Memory B cell (primary cell): ENCODE data around the gene POPDC3.

ENCODE experiments used
- ATAC-seq: fragments of 150-1000 bp; cut with Tn5 transposase; 2 replicates; pipeline ENCODE4 v1.10.0; 2021; ENCODE audit warnings: low read depth, mild to moderate bottlenecking, moderate library complexity
- DNase-seq, 2 donors: peaks; one replicate each; pipeline ENCODE4 v3.0.0; 2022; ENCODE audit warnings: low spot score in 2 of 2
- H3K27ac Mint-ChIP-seq: one replicate; pipeline ENCODE4 v1.8.0; 2022; ENCODE audit warnings: mild to moderate bottlenecking, moderate library complexity, mixed read lengths
- H3K27me3 Mint-ChIP-seq: one replicate; pipeline ENCODE4 v1.8.0; 2022; ENCODE audit warnings: mixed read lengths
- H3K36me3 Mint-ChIP-seq: one replicate; pipeline ENCODE4 v1.8.0; 2022; ENCODE audit warnings: mild to moderate bottlenecking, mixed read lengths
- H3K4me1 Mint-ChIP-seq: one replicate; pipeline ENCODE4 v1.8.0; 2022; ENCODE audit warnings: mixed read lengths
- H3K4me3 Mint-ChIP-seq: one replicate; pipeline ENCODE4 v1.8.0; 2022; ENCODE audit warnings: mild to moderate bottlenecking, moderate library complexity, mixed read lengths
- H3K9me3 Mint-ChIP-seq: one replicate; pipeline ENCODE4 v1.8.0; 2022; ENCODE audit warnings: mixed read lengths

The POPDC3 gene

DNA sequence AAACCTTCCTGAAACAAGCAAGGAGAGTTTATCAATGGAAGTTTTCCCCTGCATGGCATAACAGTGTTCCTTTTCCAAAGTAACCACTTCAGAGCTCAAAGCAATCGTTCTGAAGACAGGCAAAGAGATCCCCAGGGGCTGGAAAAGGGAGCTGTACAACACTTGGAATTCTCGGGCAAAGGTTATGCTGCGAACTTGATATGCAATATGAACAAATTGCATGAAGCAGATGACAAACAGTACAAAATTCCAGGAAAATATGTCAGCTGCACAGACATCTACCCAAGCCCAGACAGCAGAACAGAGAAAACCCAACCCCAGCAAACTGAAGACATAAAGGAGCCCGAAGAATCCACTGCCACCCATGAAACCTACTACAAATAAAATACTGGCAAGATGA is 18.4 kb downstream of the POPDC3 start:
- DNase-seq (no peak), ATAC-seq (no peak)
- Mint-ChIP-seq H3K4me1 (no peaks in the 10 kb centered on the region), H3K4me3 (no peak overlapping the region), H3K27ac (no peak overlapping the region), H3K27me3 (peaks cover 5% of the 10 kb centered on the region), H3K36me3 (no peaks in the 10 kb centered on the region), H3K9me3 (no peaks in the 10 kb centered on the region)

GRCh38 chr6:105153676-105154075 is 26.1 kb downstream of the POPDC3 start:
- ATAC-seq, result no peak
- no peak overlapping the region for H3K4me3 Mint-ChIP-seq
- DNase-seq, result no peak
- no peaks in the 10 kb centered on the region for H3K9me3 Mint-ChIP-seq
- no peaks in the 10 kb centered on the region for H3K36me3 Mint-ChIP-seq
- no peaks in the 10 kb centered on the region for H3K4me1 Mint-ChIP-seq
- H3K27ac Mint-ChIP-seq, result no peak overlapping the region
- peaks cover 2% of the 10 kb centered on the region for H3K27me3 Mint-ChIP-seq

GRCh38 chr6:105152880-105153279 is 26.9 kb downstream of the POPDC3 start:
- peaks cover 2% of the 10 kb centered on the region for H3K27me3 Mint-ChIP-seq

GRCh38 chr6:105151644-105152043 is 28.2 kb downstream of the POPDC3 start:
- Mint-ChIP-seq H3K9me3 (no peaks in the 10 kb centered on the region), H3K36me3 (no peaks in the 10 kb centered on the region), H3K4me3 (no peak overlapping the region), H3K27ac (no peak overlapping the region), H3K4me1 (no peaks in the 10 kb centered on the region), H3K27me3 (peaks cover 2% of the 10 kb centered on the region)
- DNase-seq (no peak), ATAC-seq (peak; percentile 38)

More at GRCh38 chr6:105152880-105153279, 26.9 kb downstream of the POPDC3 start:
- Mint-ChIP-seq H3K4me3 (no peak overlapping the region), H3K9me3 (no peaks in the 10 kb centered on the region), H3K4me1 (no peaks in the 10 kb centered on the region), H3K27ac (no peak overlapping the region), H3K36me3 (no peaks in the 10 kb centered on the region)
- ATAC-seq (no peak), DNase-seq (no peak)

GRCh38 chr6:105138141-105138540 is 41.7 kb downstream of the POPDC3 start:
- ATAC-seq (no peak), DNase-seq (no peak)
- H3K27me3 Mint-ChIP-seq, result peaks cover 22% of the 10 kb centered on the region
- H3K9me3 Mint-ChIP-seq, result no peaks in the 10 kb centered on the region
- no peak overlapping the region for H3K4me3 Mint-ChIP-seq
- no peaks in the 10 kb centered on the region for H3K36me3 Mint-ChIP-seq
- H3K4me1 Mint-ChIP-seq, result peaks cover 8% of the 10 kb centered on the region
- H3K27ac Mint-ChIP-seq, result no peak overlapping the region

GRCh38 chr6:105137388-105137787 is 42.4 kb downstream of the POPDC3 start:
- Mint-ChIP-seq H3K4me3 (peak overlapping the region; percentile 74), H3K27me3 (peaks cover 22% of the 10 kb centered on the region), H3K27ac (no peak overlapping the region), H3K4me1 (peaks cover 8% of the 10 kb centered on the region), H3K9me3 (no peaks in the 10 kb centered on the region), H3K36me3 (no peaks in the 10 kb centered on the region)
- no peak for ATAC-seq
- no peak for DNase-seq

GRCh38 chr6:105136431-105137350 is 43.1 kb downstream of the POPDC3 start:
- ATAC-seq (peak; percentile 73), DNase-seq (peak; percentile 19 to 42)
- Mint-ChIP-seq H3K9me3 (no peaks in the 10 kb centered on the region), H3K4me3 (peak overlapping the region; percentile 74), H3K27me3 (peaks cover 25% of the 10 kb centered on the region), H3K27ac (no peak overlapping the region), H3K4me1 (peaks cover 8% of the 10 kb centered on the region), H3K36me3 (no peaks in the 10 kb centered on the region)

DNA sequence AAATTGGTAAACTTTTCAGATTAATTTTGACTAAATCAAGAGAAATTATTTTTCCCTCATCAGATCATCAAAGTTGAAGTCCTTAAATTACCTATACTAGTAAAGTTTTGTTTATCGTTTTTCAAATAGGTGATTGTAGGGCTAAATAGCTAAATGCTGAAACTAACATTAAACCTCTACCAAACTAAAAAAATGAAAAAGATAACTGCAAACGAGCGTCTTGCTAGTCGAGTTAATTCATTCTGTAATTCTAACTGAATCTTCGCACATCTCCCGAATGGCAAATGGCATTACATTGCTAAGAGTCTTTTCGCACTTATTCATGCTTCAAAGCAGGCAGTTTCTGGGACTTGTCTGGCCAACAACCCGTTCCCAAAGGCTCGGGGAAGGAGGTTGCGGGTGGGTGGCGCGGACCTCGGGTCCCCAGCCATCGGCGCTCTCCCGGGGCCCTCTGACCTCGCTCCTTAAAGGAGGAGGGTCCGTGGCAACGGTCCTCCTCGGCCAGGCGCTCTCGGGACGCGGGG is 43.8 kb downstream of the POPDC3 start:
- H3K36me3 Mint-ChIP-seq, result no peaks in the 10 kb centered on the region
- H3K9me3 Mint-ChIP-seq, result no peaks in the 10 kb centered on the region
- H3K27ac Mint-ChIP-seq, result no peak overlapping the region
- DNase-seq (no peak), ATAC-seq (no peak)
- H3K4me1 Mint-ChIP-seq, result peaks cover 8% of the 10 kb centered on the region
- peaks cover 22% of the 10 kb centered on the region for H3K27me3 Mint-ChIP-seq
- H3K4me3 Mint-ChIP-seq, result peak overlapping the region; percentile 63

DNA sequence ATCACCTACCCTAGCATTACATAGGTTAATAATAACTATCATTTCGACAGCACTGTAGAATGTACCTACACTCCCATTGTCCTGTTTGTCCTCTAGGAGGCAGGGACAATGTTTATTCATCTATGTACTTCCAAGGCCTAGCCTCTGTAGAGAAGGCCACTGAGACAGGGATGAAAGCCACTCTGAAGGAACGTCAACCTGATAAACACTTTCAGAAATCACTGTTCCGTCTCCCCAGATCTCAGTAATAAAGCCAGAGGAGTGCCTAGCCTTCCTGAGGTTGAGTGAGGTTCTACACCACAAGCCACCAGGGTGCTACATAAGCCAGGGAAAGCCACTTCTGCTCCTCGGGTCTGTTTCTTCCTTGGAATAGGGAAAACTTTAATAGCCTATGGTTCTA is 44.8 kb downstream of the POPDC3 start:
- ATAC-seq, result no peak
- Mint-ChIP-seq H3K4me3 (no peak overlapping the region), H3K9me3 (no peaks in the 10 kb centered on the region), H3K36me3 (no peaks in the 10 kb centered on the region), H3K27ac (no peak overlapping the region), H3K27me3 (peaks cover 22% of the 10 kb centered on the region), H3K4me1 (peaks cover 8% of the 10 kb centered on the region)
- DNase-seq, result no peak

- H3K4me1 Mint-ChIP-seq, result no peaks in the 10 kb centered on the region
- DNase-seq (no peak), ATAC-seq (no peak)
- H3K36me3 Mint-ChIP-seq, result no peaks in the 10 kb centered on the region
- peaks cover 5% of the 10 kb centered on the region for H3K27me3 Mint-ChIP-seq
- no peak overlapping the region for H3K27ac Mint-ChIP-seq
- no peaks in the 10 kb centered on the region for H3K9me3 Mint-ChIP-seq
- H3K4me3 Mint-ChIP-seq, result no peak overlapping the region
These were observed 57.1 kb downstream of the POPDC3 start for GRCh38 chr6:105122717-105123116.

GRCh38 chr6:105121981-105122380 is 57.8 kb downstream of the POPDC3 start:
- Mint-ChIP-seq H3K36me3 (no peaks in the 10 kb centered on the region), H3K9me3 (no peaks in the 10 kb centered on the region), H3K27me3 (peaks cover 5% of the 10 kb centered on the region), H3K4me1 (no peaks in the 10 kb centered on the region), H3K27ac (no peak overlapping the region), H3K4me3 (no peak overlapping the region)
- DNase-seq, result no peak
- ATAC-seq, result no peak

DNA sequence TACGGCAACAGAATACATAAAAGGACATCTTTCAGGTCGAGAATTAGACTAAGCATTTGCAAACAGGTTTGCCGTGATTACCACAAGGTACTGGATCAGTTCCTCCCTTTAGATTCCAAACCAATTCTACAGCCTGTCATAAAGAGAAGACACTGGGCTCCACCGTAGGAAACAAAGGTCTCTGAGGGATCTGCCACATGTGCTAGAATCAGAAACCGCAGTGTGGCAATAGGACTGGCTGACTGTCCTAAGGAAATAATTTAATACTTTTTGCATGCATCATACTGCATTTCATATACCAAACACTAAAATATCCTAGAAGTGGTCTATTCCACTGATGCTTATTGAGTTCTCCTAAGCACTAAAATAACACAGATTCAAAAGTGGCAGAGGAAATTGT is 59.2 kb downstream of the POPDC3 start:
- DNase-seq (no peak), ATAC-seq (no peak)
- H3K27ac Mint-ChIP-seq, result no peak overlapping the region
- peaks cover 8% of the 10 kb centered on the region for H3K27me3 Mint-ChIP-seq
- no peaks in the 10 kb centered on the region for H3K4me1 Mint-ChIP-seq
- no peak overlapping the region for H3K4me3 Mint-ChIP-seq
- H3K9me3 Mint-ChIP-seq, result no peaks in the 10 kb centered on the region
- H3K36me3 Mint-ChIP-seq, result no peaks in the 10 kb centered on the region

DNA sequence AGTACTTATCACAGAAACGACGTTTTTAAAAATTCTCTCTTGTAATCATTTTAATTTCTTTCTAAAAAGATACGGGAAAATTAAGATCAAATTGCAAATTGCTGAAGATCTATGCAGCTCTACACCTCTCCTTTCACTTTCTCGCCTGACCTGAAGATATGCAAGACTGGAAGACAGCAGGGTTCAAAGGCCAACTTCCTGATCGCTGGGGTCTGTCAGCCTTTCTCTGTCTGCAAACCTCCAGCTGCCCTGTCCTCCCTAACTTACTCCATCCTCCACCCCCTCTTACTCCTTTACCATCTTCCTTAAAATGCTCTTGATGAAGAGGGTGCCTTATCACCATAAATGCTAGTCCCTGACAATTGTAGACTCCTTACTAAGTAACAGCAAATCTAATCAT is 63.7 kb downstream of the POPDC3 start:
- DNase-seq, result no peak
- Mint-ChIP-seq H3K36me3 (no peaks in the 10 kb centered on the region), H3K4me1 (no peaks in the 10 kb centered on the region), H3K9me3 (no peaks in the 10 kb centered on the region), H3K27me3 (peaks cover 8% of the 10 kb centered on the region), H3K27ac (no peak overlapping the region), H3K4me3 (no peak overlapping the region)
- ATAC-seq, result no peak

DNA sequence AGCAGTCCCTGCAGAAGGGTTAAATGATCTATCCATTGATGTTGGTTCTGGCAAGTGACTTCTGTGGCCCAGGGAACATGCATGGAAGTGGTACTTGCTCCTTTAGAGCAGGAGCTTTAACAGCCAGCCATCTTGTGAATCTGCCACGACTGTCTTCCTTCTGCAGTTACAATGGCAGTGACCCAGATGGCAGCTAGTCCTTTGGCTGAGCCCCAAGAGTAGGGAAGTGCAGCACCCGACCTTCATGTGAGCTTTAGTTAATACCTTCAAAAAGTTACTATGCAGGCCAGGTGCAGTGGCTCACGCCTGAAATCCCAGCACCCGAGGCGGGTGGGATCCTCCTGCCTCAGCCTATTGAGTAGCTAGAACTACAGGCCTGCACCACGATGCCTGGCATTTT is 66.4 kb downstream of the POPDC3 start:
- Mint-ChIP-seq H3K36me3 (no peaks in the 10 kb centered on the region), H3K4me1 (no peaks in the 10 kb centered on the region)

DNA sequence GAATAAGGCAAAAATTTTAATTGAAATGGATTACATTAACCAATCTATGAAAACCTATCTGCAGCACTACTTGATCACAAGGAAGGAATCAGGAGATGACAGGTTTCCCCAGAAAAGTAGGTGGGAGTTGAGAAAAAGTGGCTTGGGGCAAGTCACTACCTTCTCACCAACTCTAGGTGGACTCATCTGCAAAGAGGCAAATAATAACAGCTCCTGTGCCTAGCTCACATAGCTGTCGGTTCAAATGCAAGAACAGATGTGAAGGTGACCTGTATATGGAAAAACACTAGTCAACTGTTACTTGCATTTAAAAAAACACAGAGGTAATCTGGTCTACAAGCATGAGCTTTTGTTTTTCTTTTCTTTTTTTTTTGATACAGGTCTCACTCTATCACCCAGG is 67.2 kb downstream of the POPDC3 start:
- H3K27me3 Mint-ChIP-seq, result peaks cover 12% of the 10 kb centered on the region
- no peak overlapping the region for H3K27ac Mint-ChIP-seq
- H3K9me3 Mint-ChIP-seq, result no peaks in the 10 kb centered on the region
- no peak for ATAC-seq
- no peaks in the 10 kb centered on the region for H3K4me1 Mint-ChIP-seq
- no peak for DNase-seq
- no peak overlapping the region for H3K4me3 Mint-ChIP-seq
- no peaks in the 10 kb centered on the region for H3K36me3 Mint-ChIP-seq

More for the DNA sequence above, 66.4 kb downstream of the POPDC3 start:
- Mint-ChIP-seq H3K27me3 (peaks cover 6% of the 10 kb centered on the region), H3K4me3 (no peak overlapping the region), H3K9me3 (no peaks in the 10 kb centered on the region), H3K27ac (no peak overlapping the region)
- DNase-seq (no peak), ATAC-seq (no peak)
